ENCODE results near the gene SLC8B1. TPM values are rescaled to one million over a fixed set of nuclear protein-coding genes. Genes with fewer than 3 reads are reported as not detected.

The SLC8B1 gene
- total RNA-seq, 1 experiment from 2014 or later: 30.9 TPM

GRCh38 chr12:113371808-113372207 lies 36.9 kb upstream of the SLC8B1 start:
- no peak for TF ChIP-seq REST (IDR thresholded peaks at IDR 0.05; ENCODE audit: low read depth)
- no peak for TF ChIP-seq POLR2AphosphoS5 (IDR thresholded peaks at IDR 0.05; ENCODE audit: low read depth, low read length)
- TF ChIP-seq, protein P1, sequence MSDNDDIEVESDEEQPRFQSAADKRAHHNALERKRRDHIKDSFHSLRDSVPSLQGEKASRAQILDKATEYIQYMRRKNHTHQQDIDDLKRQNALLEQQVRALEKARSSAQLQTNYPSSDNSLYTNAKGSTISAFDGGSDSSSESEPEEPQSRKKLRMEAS (IDR thresholded peaks at IDR 0.05): no peak
- no peak for TF ChIP-seq SIN3A (IDR thresholded peaks at IDR 0.05; ENCODE audit: low read depth)
- CTCF ChIA-PET: no interaction called here
- intact Hi-C loops (cut with micrococcal nuclease): no loop called here
- H3K9ac ChIP-seq (ENCODE audit: low read length): no peak overlapping the region
- H3K27ac ChIP-seq (ENCODE audit: low read depth, low read length): no peak overlapping the region
- no peak overlapping the region for H3K4me2 ChIP-seq (ENCODE audit: low read length)
- H3K27me3 ChIP-seq (ENCODE audit: insufficient read depth, low read length): no peaks in the 10 kb centered on the region
- RAD21 ChIA-PET (ENCODE audit: low non-redundant PET in 1 of 2, low total read pairs in 2 of 2, uncharacterized antibody in 2 of 2, unreplicated experiment in 2 of 2): no interaction called here
- H4K20me1 ChIP-seq (ENCODE audit: insufficient read depth): no peaks in the 10 kb centered on the region
- no peak overlapping the region for H3K4me3 ChIP-seq (replicated peaks in 1 of 2; ENCODE audit: low read depth in 1 of 2, low read length in 2 of 2)
- H3K79me2 ChIP-seq (ENCODE audit: insufficient read depth, low read length): no peaks in the 10 kb centered on the region; the same call in 1 of the 2 replicates
- H3K4me1 ChIP-seq (ENCODE audit: control insufficient read depth in 1 of 2, insufficient read depth in 2 of 2, low read length in 2 of 2): peaks cover 0 to 4% of the 10 kb centered on the region in 2 experiments; a peak in 1 of 4 replicates
- POLR2A ChIA-PET: no interaction called here
- ATAC-seq: no peak
- no TSS peak for BruUV-seq (replicated peaks)
- H3K9me3 ChIP-seq (ENCODE audit: control insufficient read depth in 1 of 2, insufficient read depth in 1 of 2, low read depth in 1 of 2, low read length in 2 of 2): no peaks in the 10 kb centered on the region
- H2AFZ ChIP-seq (ENCODE audit: low read depth, low read length, poor library complexity, severe bottlenecking): no peak overlapping the region
- DNase-seq (ENCODE audit: low read depth, low spot score): no peak
- H3K36me3 ChIP-seq (ENCODE audit: control insufficient read depth in 1 of 2, insufficient read depth in 2 of 2, low read length in 2 of 2): peaks cover 8 to 11% of the 10 kb centered on the region in 2 experiments
- no peaks in the 10 kb centered on the region for H3K9me2 ChIP-seq (ENCODE audit: insufficient read depth)
